HG03460 (cell line): ENCODE results near the gene CSRP3.
A peak's percentile ranks its signal among the peaks of the same experiment; 100 is the strongest.

Source experiments
- ATAC-seq: cut with Tn5 transposase; IDR thresholded peaks from one replicate; pipeline ENCODE4 v1.9.1; 2021; ENCODE audit not compliant: unreplicated experiment

Gene CSRP3

GRCh38 chr11:19201737-19202605, at the start of gene CSRP3:
Gene CSRP3 (minus strand): TSS chr11:19201983. CDS start chr11:19192448, 9,535 bp downstream.
- no peak for ATAC-seq

GRCh38 chr11:19251577-19251976, 49.8 kb upstream of the CSRP3 start:
- no peak for ATAC-seq

GRCh38 chr11:19246816-19247215, 45.0 kb upstream of the CSRP3 start:
- ATAC-seq, result no peak

GRCh38 chr11:19245351-19245750, 43.6 kb upstream of the CSRP3 start:
- ATAC-seq, result no peak

- ATAC-seq, result no peak
Measured at GRCh38 chr11:19244621-19245020, 42.8 kb upstream of the CSRP3 start.

GRCh38 chr11:19244084-19244483, 42.3 kb upstream of the CSRP3 start:
- no peak for ATAC-seq

GRCh38 chr11:19243613-19244012, 41.8 kb upstream of the CSRP3 start:
- no peak for ATAC-seq

- no peak for ATAC-seq
Measured at GRCh38 chr11:19243143-19243542, 41.4 kb upstream of the CSRP3 start.

- no peak for ATAC-seq
Measured at GRCh38 chr11:19242179-19242932, 40.6 kb upstream of the CSRP3 start.

GRCh38 chr11:19241260-19242178, 39.7 kb upstream of the CSRP3 start:
- peak; percentile 33 for ATAC-seq

- ATAC-seq, result peak; percentile 86
Measured at GRCh38 chr11:19240420-19241259, 38.9 kb upstream of the CSRP3 start, which contains the start of gene E2F8. Gene E2F8 (minus strand): TSS chr11:19240945. CDS start chr11:19240121, 824 bp downstream.

- no peak for ATAC-seq
Measured at GRCh38 chr11:19239039-19239438, 37.3 kb upstream of the CSRP3 start.

- no peak for ATAC-seq
Measured at GRCh38 chr11:19237813-19238212, 36.0 kb upstream of the CSRP3 start.

- no peak for ATAC-seq
Measured at GRCh38 chr11:19237381-19237780, 35.6 kb upstream of the CSRP3 start.

- no peak for ATAC-seq
Measured at GRCh38 chr11:19234231-19234817, 32.5 kb upstream of the CSRP3 start.

GRCh38 chr11:19232910-19233503, 31.2 kb upstream of the CSRP3 start:
- ATAC-seq, result no peak

- no peak for ATAC-seq
Measured at GRCh38 chr11:19229671-19230070, 27.9 kb upstream of the CSRP3 start.

- no peak for ATAC-seq
Measured at GRCh38 chr11:19228968-19229367, 27.2 kb upstream of the CSRP3 start.
